HG03460 (cell line): ENCODE measurements around the gene MAPKAP1.
"Not testable (repeated sequence)": the region's sequence is repeated elsewhere in the genome, so short reads cannot be mapped to it uniquely, and the experiment has no call there.

Experiments used
- ATAC-seq: cut with Tn5 transposase; IDR thresholded peaks from one replicate; pipeline ENCODE4 v1.9.1; 2021; ENCODE audit not compliant: unreplicated experiment

Gene MAPKAP1

GRCh38 chr9:125421591-125422181, 285.3 kb downstream of the MAPKAP1 start:
- ATAC-seq, result no peak

DNA sequence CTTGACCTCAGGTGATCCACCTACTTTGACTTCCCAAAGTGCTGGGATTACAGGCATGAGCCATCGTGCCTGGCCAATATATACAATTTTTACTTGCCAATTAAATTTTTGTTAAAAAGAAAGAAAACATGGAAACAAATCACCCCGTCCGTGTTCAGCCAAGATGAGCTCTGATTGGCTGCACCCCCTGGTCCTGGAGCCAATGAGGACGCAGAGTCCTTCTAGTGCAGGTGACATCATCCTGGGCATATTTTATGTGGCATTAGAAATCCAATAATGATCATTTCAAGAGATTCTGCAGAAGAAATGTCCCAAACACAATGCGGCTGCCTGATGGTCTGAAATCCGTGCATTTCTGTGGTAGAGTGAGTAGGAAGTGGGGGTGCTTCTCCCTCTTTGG, 285.8 kb downstream of the MAPKAP1 start:
- ATAC-seq, result no peak

DNA sequence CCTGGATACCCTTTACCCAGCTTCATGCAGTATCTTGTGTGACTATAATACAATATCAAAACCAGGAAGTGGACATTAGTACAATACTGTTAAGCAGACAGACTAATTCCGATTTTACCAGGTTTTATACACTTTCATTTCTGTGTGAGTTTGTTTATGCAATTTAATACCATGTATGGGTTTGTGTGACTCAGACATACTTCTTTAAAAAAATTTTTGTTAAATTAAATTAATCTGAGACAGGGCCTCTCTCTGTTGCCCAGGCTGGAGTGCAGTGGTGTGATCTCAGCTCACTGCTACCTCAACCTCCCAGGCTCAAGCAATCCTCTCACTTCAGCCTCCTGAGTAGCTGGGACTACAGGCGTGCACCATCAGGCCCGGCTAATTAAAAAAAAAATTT, 288.6 kb downstream of the MAPKAP1 start:
- no peak for ATAC-seq

- ATAC-seq, result no peak
Observed at GRCh38 chr9:125416517-125416916, 290.5 kb downstream of the MAPKAP1 start.

GRCh38 chr9:125415583-125416460, 291.2 kb downstream of the MAPKAP1 start:
- ATAC-seq, result no peak

DNA sequence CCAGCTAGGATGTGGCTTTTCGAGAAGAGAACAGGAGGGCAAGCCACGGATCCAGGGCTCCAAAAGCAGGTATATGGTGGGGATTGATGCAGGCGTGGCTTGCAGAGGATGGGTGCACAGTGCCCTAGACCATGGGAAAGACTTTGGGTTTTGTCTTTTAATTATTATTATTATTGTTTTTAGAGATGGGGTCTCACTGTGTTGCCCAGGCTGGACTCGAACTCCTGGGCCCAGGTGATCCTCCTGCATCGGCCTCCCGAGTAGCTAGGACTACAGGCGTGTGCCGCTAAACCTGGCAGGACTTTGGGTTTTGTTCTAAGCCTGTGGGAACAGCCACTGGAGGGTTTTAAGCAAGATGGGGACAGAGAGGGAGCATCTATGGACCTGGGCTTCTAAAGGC, 293.4 kb downstream of the MAPKAP1 start:
- ATAC-seq, result no peak

GRCh38 chr9:125412166-125412565, 294.8 kb downstream of the MAPKAP1 start:
- ATAC-seq, result no peak

DNA sequence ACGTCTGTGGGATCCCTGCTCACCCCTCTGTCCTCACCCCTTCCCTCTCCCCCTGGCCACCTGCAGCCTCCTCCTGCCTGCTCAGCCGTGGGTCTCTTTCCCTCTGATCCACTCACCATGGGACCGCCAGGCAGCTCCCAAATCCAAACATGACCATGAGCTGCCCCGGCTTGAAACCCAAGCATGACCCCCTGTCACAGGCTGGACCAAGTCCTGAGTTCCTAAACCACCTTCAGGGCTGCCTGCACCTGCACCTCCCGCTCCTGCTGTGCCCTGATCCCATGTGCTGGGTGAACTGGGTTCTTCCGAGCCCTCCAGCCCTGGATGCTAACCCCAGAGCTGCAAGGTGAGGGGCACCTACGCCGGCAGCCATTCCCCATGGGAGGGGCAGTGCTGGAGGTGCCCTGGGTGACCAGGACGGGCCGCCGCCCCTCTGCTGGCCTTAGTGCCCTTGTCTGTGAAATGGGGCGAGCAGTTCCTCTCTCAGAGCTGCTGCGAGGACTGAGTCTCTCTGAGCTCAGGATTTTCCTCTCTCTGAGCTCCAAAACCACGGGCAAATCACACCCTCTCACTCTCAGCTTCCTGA, 295.7 kb downstream of the MAPKAP1 start:
- ATAC-seq, result no peak

DNA sequence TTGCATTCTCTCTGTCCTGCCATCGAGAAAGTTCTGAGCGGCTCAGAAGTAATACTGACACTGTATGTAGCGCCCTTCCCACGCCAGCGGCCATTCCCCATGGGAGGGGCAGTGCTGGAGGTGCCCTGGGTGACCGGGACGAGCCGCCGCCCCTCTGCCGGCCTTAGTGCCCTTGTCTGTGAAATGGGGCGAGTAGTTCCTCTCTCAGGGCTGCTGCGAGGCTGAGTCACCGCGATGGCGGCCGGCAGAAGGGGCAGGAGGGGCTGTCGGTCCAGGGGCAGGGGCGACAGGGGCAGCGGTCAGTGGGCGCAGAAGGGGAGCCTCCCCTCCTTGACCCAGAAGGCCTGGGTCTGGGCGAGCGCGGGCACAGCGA, 296.5 kb downstream of the MAPKAP1 start:
- ATAC-seq, result no peak

- ATAC-seq, result no peak
Observed at GRCh38 chr9:125409637-125410521, 297.1 kb downstream of the MAPKAP1 start.

GRCh38 chr9:125409217-125409636, 297.8 kb downstream of the MAPKAP1 start:
- no peak for ATAC-seq

GRCh38 chr9:125407974-125408900, 298.8 kb downstream of the MAPKAP1 start:
- ATAC-seq, result no peak

- no peak for ATAC-seq
Observed at GRCh38 chr9:125407432-125407973, 299.5 kb downstream of the MAPKAP1 start.

GRCh38 chr9:125406810-125407087, 300.3 kb downstream of the MAPKAP1 start:
- ATAC-seq, result no peak

- no peak for ATAC-seq
Observed at GRCh38 chr9:125405938-125406809, 300.8 kb downstream of the MAPKAP1 start.

GRCh38 chr9:125404733-125405132, 302.3 kb downstream of the MAPKAP1 start:
- no peak for ATAC-seq

- ATAC-seq, result no peak
Observed at GRCh38 chr9:125400725-125401716, 306.0 kb downstream of the MAPKAP1 start.

DNA sequence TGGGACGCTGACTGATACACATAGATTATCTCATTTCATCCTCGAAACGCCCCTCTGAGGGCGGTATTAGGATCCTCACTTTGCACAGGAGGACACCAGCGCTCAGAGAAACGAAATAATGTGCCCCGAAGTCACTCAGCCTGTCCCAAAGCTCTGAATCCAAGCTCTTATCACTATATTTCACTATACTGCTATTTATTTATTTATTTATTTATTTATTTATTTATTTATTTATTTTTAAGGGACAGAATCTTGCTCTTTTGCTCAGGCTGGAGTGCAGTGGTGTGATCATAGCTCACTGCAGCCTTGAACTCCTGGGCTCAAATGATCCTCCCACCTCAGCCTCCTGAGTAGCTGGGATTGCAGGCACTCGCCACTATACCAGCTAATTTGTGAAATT, 306.8 kb downstream of the MAPKAP1 start:
- ATAC-seq, result not testable (repeated sequence)
